GM12878 (cell line): ENCODE measurements around the gene KIAA0825. TPM values are rescaled to one million over a fixed set of nuclear protein-coding genes. Genes with fewer than 3 reads are reported as not detected.

Experiments
- ATAC-seq: fragments of 200-7000 bp; cut with Tn5 transposase; 3 replicates; pipeline ENCODE4 v1.9.1; 2020; ENCODE audit warnings: mild to moderate bottlenecking, moderate library complexity
- BruUV-seq: library from RNA; stranded (reverse); fragments of 400-500 nt; replicated peaks from 2 replicates; lab custom pipeline; 2021; lab: Mats Ljungman, UMichigan
- CTCF ChIA-PET: fragments of 300-600 bp; sonication (Branson Sonifier 250); formaldehyde crosslinking; extraction: SDS; loops from one replicate; lab custom pipeline; 2021; ENCODE audit warnings: inconsistent platforms; lab: Yijun Ruan, JAX
- POLR2A ChIA-PET: fragments of 350-600 bp; formaldehyde crosslinking; extraction: SDS; loops from one replicate; lab custom pipeline; 2021; ENCODE audit warnings: inconsistent platforms; lab: Charles Lee
- RAD21 ChIA-PET: fragments of 300-600 bp; sonication (Branson Sonifier 250); formaldehyde crosslinking; loops from one replicate; lab custom pipeline; 2023; ENCODE audit warnings: antibody characterized with exemption; ENCODE audit not compliant: unreplicated experiment; lab: Charles Lee
- SMC1A ChIA-PET: fragments of 300-600 bp; sonication (Branson Sonifier 250); formaldehyde crosslinking; loops from one replicate; lab custom pipeline; 2023; ENCODE audit not compliant: unreplicated experiment, uncharacterized antibody; lab: Charles Lee
- DNase-seq: peaks from one replicate; pipeline ENCODE4 v3.0.0-alpha.2; 2011; ENCODE audit warnings: low read depth, low spot score
- FAIRE-seq: peaks from 3 replicates; lab custom pipeline; 2011; peaks lifted over from hg19 to GRCh38; lab: Jason Lieb, UNC
- H2AFZ ChIP-seq: 2 replicates; pipeline ENCODE4 v1.6.0; 2011; ENCODE audit warnings: low read depth, low read length, control low read depth; ENCODE audit not compliant: control insufficient read depth
- H3K27ac ChIP-seq: 2 replicates; pipeline ENCODE4 v1.5.1; 2011; ENCODE audit warnings: control low read depth; ENCODE audit not compliant: control insufficient read depth, insufficient read depth
- H3K27me3 ChIP-seq, 2 experiments: replicated peaks in 1 of 2; 2 replicates each; pipeline versions ENCODE4 v1.6.0 to v1.6.1; 2011; ENCODE audit warnings: low read length in 1 of 2; ENCODE audit not compliant: control insufficient read depth in 2 of 2, insufficient read depth in 2 of 2
- H3K36me3 ChIP-seq, 2 experiments: 2 replicates each; pipeline ENCODE4 v1.5.1; 2011; ENCODE audit warnings: low read length in 1 of 2; ENCODE audit not compliant: control insufficient read depth in 2 of 2, insufficient read depth in 2 of 2
- H3K4me1 ChIP-seq: 2 replicates; pipeline ENCODE4 v1.6.1; 2011; ENCODE audit warnings: mild to moderate bottlenecking, low read length, moderate library complexity, mixed read lengths; ENCODE audit not compliant: control insufficient read depth, insufficient read depth
- H3K4me2 ChIP-seq: 2 replicates; pipeline ENCODE4 v1.6.0; 2011; ENCODE audit warnings: control low read depth; ENCODE audit not compliant: control insufficient read depth, insufficient read depth
- H3K4me3 ChIP-seq: fragments of 200-600 bp; sonication (generic); 2 replicates; pipeline ENCODE4 v1.5.1; 2016
- H3K79me2 ChIP-seq: 2 replicates; pipeline ENCODE4 v1.6.0; 2011; ENCODE audit warnings: low read length; ENCODE audit not compliant: control insufficient read depth, insufficient read depth
- H3K9ac ChIP-seq: 2 replicates; pipeline ENCODE4 v1.8.0; 2011; ENCODE audit warnings: low read length, control low read depth, mixed read lengths; ENCODE audit not compliant: control insufficient read depth, insufficient read depth
- H3K9me3 ChIP-seq: replicated peaks from 3 replicates; pipeline ENCODE4 v1.5.1; 2011; ENCODE audit warnings: mild to moderate bottlenecking, low read length; ENCODE audit not compliant: control insufficient read depth, insufficient read depth
- H4K20me1 ChIP-seq: 2 replicates; pipeline ENCODE4 v1.6.0; 2011; ENCODE audit not compliant: control insufficient read depth, insufficient read depth
- ATF3 ChIP-seq: IDR thresholded peaks from 2 replicates; pipeline ENCODE4 v1.6.1; 2011; ENCODE audit warnings: low read depth, mild to moderate bottlenecking, low read length, moderate library complexity, borderline replicate concordance; ENCODE audit errors: extremely low read depth
- CBX3 ChIP-seq: fragments of 200-600 bp; sonication (generic); IDR thresholded peaks from 2 replicates; pipeline ENCODE4 v1.6.1; 2016; ENCODE audit warnings: low read depth, borderline replicate concordance
- CEBPZ ChIP-seq: fragments of 150-350 bp; IDR thresholded peaks from 2 replicates; pipeline ENCODE4 v1.6.1; 2016; ENCODE audit warnings: low read depth, low read length
- CTCF ChIP-seq, 3 experiments: IDR thresholded peaks in 2 of 3; conservative IDR thresholded peaks in 1 of 3; 2 replicates each; pipeline ENCODE4 v1.5.1; 2011; ENCODE audit warnings: low read depth in 3 of 3, low read length in 3 of 3, mild to moderate bottlenecking in 3 of 3, control low read depth in 2 of 3, moderate library complexity in 2 of 3, inconsistent platforms in 1 of 3, mixed read lengths in 1 of 3; ENCODE audit not compliant: control insufficient read depth in 2 of 3, insufficient read depth in 1 of 3; ENCODE audit errors: extremely low read depth in 1 of 3
- ELK1 ChIP-seq: IDR thresholded peaks from 2 replicates; pipeline ENCODE4 v1.6.1; 2012; ENCODE audit warnings: low read depth, low read length, improper control_type of control experiment
- HDGF ChIP-seq: fragments of 450-650 bp; IDR thresholded peaks from 2 replicates; pipeline ENCODE4 v1.6.1; 2016; ENCODE audit warnings: antibody characterized with exemption
- POLR2AphosphoS2 ChIP-seq: IDR thresholded peaks from 2 replicates; pipeline ENCODE4 v1.6.1; 2011; ENCODE audit warnings: low read depth, mild to moderate bottlenecking, low read length, improper control_type of control experiment, moderate library complexity
- RAD21 ChIP-seq: IDR thresholded peaks from 2 replicates; pipeline ENCODE4 v1.6.1; 2011; ENCODE audit warnings: mild to moderate bottlenecking, low read depth, low read length, moderate library complexity; ENCODE audit not compliant: insufficient read depth
- SMC3 ChIP-seq: IDR thresholded peaks from 2 replicates; pipeline ENCODE4 v1.6.1; 2011; ENCODE audit warnings: low read length, improper control_type of control experiment, borderline replicate concordance
- WGBS: methylation state at CpG from one replicate; pipeline ENCODE4 v1.1.6; 2016; ENCODE audit warnings: low lambda C conversion rate; ENCODE audit not compliant: insufficient replicate concordance, insufficient coverage; ENCODE audit errors: missing lambda C conversion rate; 5-methylcytosine and 5-hydroxymethylcytosine counted together
- in situ Hi-C: fragments of 300-500 bp; cut with MboI; formaldehyde crosslinking; loops from 9 replicates; pipeline ENCODE4 v1.14.3; 2018; ENCODE audit warnings: mixed read lengths
- intact Hi-C: fragments of 100-400 bp; cut with micrococcal nuclease; formaldehyde crosslinking; loops from one replicate; pipeline ENCODE4 v1.14.2; 2022; ENCODE audit not compliant: unreplicated experiment
- polyA plus RNA-seq, 11 experiments: library from polyadenylated mRNA; depleted of rRNA in 4 of 11; unstranded in 6 of 11; stranded (reverse) in 5 of 11; fragments of >200 nt; fragmentation: Nextera tagmentation in 4 of 11; fragmentation: Illumina TruSeq in 1 of 11; extraction: Ambion mirVana in 4 of 11; extraction: Trizol in 1 of 11; gene quantifications; 1 replicate in 1 of 11; 2 replicates in 10 of 11; pipeline versions ENCODE4 v1.2.1 to v1.2.3, GENCODE V29; 2011 to 2016; ENCODE audit warnings: inconsistent platforms in 2 of 11, missing spikeins in 2 of 11, low read depth in 1 of 11
- total RNA-seq, 4 experiments: library from RNA; depleted of rRNA in 3 of 4; stranded (reverse); fragments of >200 nt in 3 of 4; fragmentation: Illumina TruSeq in 1 of 4; extraction: Trizol in 1 of 4; gene quantifications; 2 replicates each; pipeline versions ENCODE4 v1.2.1 to v1.2.3, GENCODE V29; 2013 to 2021

Gene KIAA0825
- total and polyA plus RNA-seq, 10 of the 15 experiments (the other 5 are each of a cell fraction or from before 2014, with no cell fraction given), result 0.55 to 1.9 (median 1.5) TPM

- H3K9ac ChIP-seq, result no peak overlapping the region
- H3K27ac ChIP-seq, result no peak overlapping the region
- H2AFZ ChIP-seq, result no peak overlapping the region
- ATAC-seq (peak; percentile 94), FAIRE-seq (peak; percentile 81), DNase-seq (peak; percentile 9)
- no peaks in the 10 kb centered on the region for H4K20me1 ChIP-seq
- ChIA-PET RAD21 (interaction anchor here (0.6 to 2.7 kb wide), 27 partner anchors 52 to 369 kb away, joined by 3 to 74 read pairs (median 5); partner anchors contain the start of genes KIAA0825 and SLF1), POLR2A (interaction anchor here (1.5 kb wide), 1 partner anchor 213 kb away, joined by 5 read pairs; no protein-coding TSS in a partner anchor), SMC1A (interaction anchor here (0.6 to 2.9 kb wide), 40 partner anchors 11 to 349 kb away, joined by 3 to 59 read pairs (median 5); no protein-coding TSS in a partner anchor), CTCF (interaction anchor here (0.6 to 2.9 kb wide), 46 partner anchors 10 to 383 kb away, joined by 3 to 83 read pairs (median 4); partner anchors contain the start of genes KIAA0825 and SLF1)
- H3K9me3 ChIP-seq, result no peaks in the 10 kb centered on the region
- H3K4me2 ChIP-seq, result no peak overlapping the region
- WGBS, result 50% methylated on average over 4 of the region's 4 CpGs
- H3K36me3 ChIP-seq, result no peaks in the 10 kb centered on the region
- TF ChIP-seq HDGF (no peak), RAD21 (peak; percentile 90), CEBPZ (no peak), CBX3 (no peak), ATF3 (no peak), POLR2AphosphoS2 (no peak), SMC3 (peak; percentile 93), ELK1 (no peak), CTCF (IDR thresholded peaks at IDR 0.05 in 2 of 3, conservative IDR thresholded peaks at IDR 0.05 in 1 of 3; ENCODE audit: control insufficient read depth in 2 of 3, extremely low read depth in 1 of 3, insufficient read depth in 1 of 3, low read depth in 3 of 3, low read length in 3 of 3) (peak; percentile 51 to 76 (median 61); a peak in 5 of 6 replicates)
- H3K4me1 ChIP-seq, result no peaks in the 10 kb centered on the region
- BruUV-seq, result no TSS peak
- intact Hi-C loops (loop anchor here (1.0 to 2.0 kb wide), 4 partner anchors 94 to 325 kb away; partner anchors contain the start of genes KIAA0825 and SLF1), in situ Hi-C loops (no loop called here)
- H3K4me3 ChIP-seq, result no peak overlapping the region
- no peaks in the 10 kb centered on the region for H3K79me2 ChIP-seq
- no peaks in the 10 kb centered on the region for H3K27me3 ChIP-seq
Measured at GRCh38 chr5:94524841-94525697, 93.3 kb downstream of the KIAA0825 start.
